Liver (tissue), 9 donors: ENCODE data around the gene URAD. TPM values are rescaled to one million over a fixed set of nuclear protein-coding genes. Genes with fewer than 3 reads are reported as not detected.

Source experiments
- DNase-seq: peaks from one replicate; pipeline ENCODE4 v3.0.0-alpha.2; 2017; ENCODE audit warnings: low spot score
- H3K27ac ChIP-seq, 2 donors: one replicate each; pipeline ENCODE4 v1.7.0; 2013; ENCODE audit warnings: inconsistent platforms in 2 of 2, low read length in 2 of 2, control low read depth in 1 of 2, low read depth in 1 of 2, mild to moderate bottlenecking in 1 of 2
- H3K27me3 ChIP-seq, 4 donors: one replicate each; pipeline versions ENCODE4 v1.6.1 to v1.7.0; 2013; ENCODE audit warnings: low read length in 3 of 4, inconsistent platforms in 1 of 4, mild to moderate bottlenecking in 1 of 4, moderate library complexity in 1 of 4; ENCODE audit not compliant: control insufficient read depth in 4 of 4, insufficient read depth in 4 of 4
- H3K36me3 ChIP-seq, 4 donors: one replicate each; pipeline versions ENCODE4 v1.6.1 to v1.7.0; 2013; ENCODE audit warnings: low read length in 3 of 4, mild to moderate bottlenecking in 3 of 4, low read depth in 1 of 4, moderate library complexity in 1 of 4; ENCODE audit not compliant: control insufficient read depth in 4 of 4, insufficient read depth in 3 of 4
- H3K4me1 ChIP-seq, 4 donors: one replicate each; pipeline versions ENCODE4 v1.6.1 to v1.7.0; 2013; ENCODE audit warnings: low read length in 3 of 4, mild to moderate bottlenecking in 3 of 4, moderate library complexity in 1 of 4; ENCODE audit not compliant: control insufficient read depth in 4 of 4, insufficient read depth in 4 of 4
- H3K4me3 ChIP-seq, 3 donors: one replicate each; pipeline versions ENCODE4 v1.6.1 to v1.7.0; 2013; ENCODE audit warnings: low read length in 3 of 3, control low read depth in 1 of 3, low read depth in 1 of 3, mild to moderate bottlenecking in 1 of 3
- H3K9ac ChIP-seq, 2 donors: one replicate each; pipeline ENCODE4 v1.7.0; 2013; ENCODE audit warnings: low read length in 2 of 2, mild to moderate bottlenecking in 2 of 2, moderate library complexity in 2 of 2, control low read depth in 1 of 2, low read depth in 1 of 2
- H3K9me3 ChIP-seq, 4 donors: one replicate each; pipeline versions ENCODE4 v1.6.1 to v1.7.0; 2013; ENCODE audit warnings: low read length in 3 of 4; ENCODE audit not compliant: control insufficient read depth in 4 of 4
- ATF3 ChIP-seq: IDR thresholded peaks from 2 replicates; pipeline ENCODE4 v1.6.1; 2016; ENCODE audit warnings: antibody characterized with exemption
- CTCF ChIP-seq: fragments of 150-350 bp; IDR thresholded peaks from 2 replicates; pipeline ENCODE4 v1.5.1; 2017; ENCODE audit warnings: improper control_type of control experiment, low read depth, low read length; ENCODE audit not compliant: missing input control
- EGR1 ChIP-seq, 2 donors: IDR thresholded peaks; 2 replicates each; pipeline ENCODE4 v1.6.1; 2016 to 2018; ENCODE audit warnings: antibody characterized with exemption in 2 of 2, low read depth in 2 of 2
- FOXA1 ChIP-seq: IDR thresholded peaks from 2 replicates; pipeline ENCODE4 v1.6.1; 2016; ENCODE audit warnings: antibody characterized with exemption
- FOXA2 ChIP-seq: IDR thresholded peaks from 2 replicates; pipeline ENCODE4 v1.6.1; 2016; ENCODE audit warnings: antibody characterized with exemption
- GABPA ChIP-seq, 2 donors: IDR thresholded peaks in 1 of 2; conservative IDR thresholded peaks in 1 of 2; 2 replicates each; pipeline ENCODE4 v1.6.1; 2016; ENCODE audit warnings: antibody characterized with exemption in 2 of 2, mild to moderate bottlenecking in 1 of 2, moderate library complexity in 1 of 2
- HNF4A ChIP-seq, 2 donors: conservative IDR thresholded peaks; 2 replicates each; pipeline ENCODE4 v1.6.1; 2016; ENCODE audit warnings: antibody characterized with exemption in 2 of 2, mild to moderate bottlenecking in 2 of 2
- HNF4G ChIP-seq: IDR thresholded peaks from 2 replicates; pipeline ENCODE4 v1.6.1; 2016; ENCODE audit warnings: antibody characterized with exemption
- JUND ChIP-seq, 2 donors: IDR thresholded peaks; 2 replicates each; pipeline ENCODE4 v1.6.1; 2016; ENCODE audit warnings: antibody characterized with exemption in 2 of 2
- NR2F2 ChIP-seq: IDR thresholded peaks from 2 replicates; pipeline ENCODE4 v1.6.1; 2016; ENCODE audit warnings: antibody characterized with exemption
- RAD21 ChIP-seq, 2 donors: IDR thresholded peaks; 2 replicates each; pipeline ENCODE4 v1.6.1; 2016; ENCODE audit warnings: antibody characterized with exemption in 2 of 2, mild to moderate bottlenecking in 2 of 2
- REST ChIP-seq: IDR thresholded peaks from 2 replicates; pipeline ENCODE4 v1.6.1; 2016; ENCODE audit warnings: antibody characterized with exemption, mild to moderate bottlenecking
- RXRA ChIP-seq, 2 donors: IDR thresholded peaks; 2 replicates each; pipeline ENCODE4 v1.6.1; 2017 to 2018; ENCODE audit warnings: antibody characterized with exemption in 2 of 2, mild to moderate bottlenecking in 1 of 2
- SP1 ChIP-seq: IDR thresholded peaks from 2 replicates; pipeline ENCODE4 v1.6.1; 2018; ENCODE audit warnings: antibody characterized with exemption, mild to moderate bottlenecking
- TAF1 ChIP-seq: conservative IDR thresholded peaks from 2 replicates; pipeline ENCODE4 v1.6.1; 2016; ENCODE audit warnings: antibody characterized with exemption, mild to moderate bottlenecking
- YY1 ChIP-seq: IDR thresholded peaks from 2 replicates; pipeline ENCODE4 v1.6.1; 2016; ENCODE audit warnings: antibody characterized with exemption, mild to moderate bottlenecking
- ZBTB33 ChIP-seq: IDR thresholded peaks from 2 replicates; pipeline ENCODE4 v1.6.1; 2016; ENCODE audit warnings: antibody characterized with exemption
- WGBS: extraction: QIAGEN DNeasy Blood & Tissue Kit; methylation state at CpG from one replicate; pipeline ENCODE4 v1.1.7; 2013; 5-methylcytosine and 5-hydroxymethylcytosine counted together
- polyA plus RNA-seq, 2 donors: library from polyadenylated mRNA; stranded (reverse) in 1 of 2; unstranded in 1 of 2; fragments of 200-250 nt in 1 of 2; fragments of >200 nt in 1 of 2; fragmentation: Nextera tagmentation in 1 of 2; extraction: Ambion mirVana in 1 of 2; gene quantifications; one replicate each; pipeline versions ENCODE4 v1.2.1 to v1.2.3, GENCODE V29; 2013 to 2015
- total RNA-seq, 2 donors: library from RNA; depleted of rRNA; stranded (reverse); fragments of >200 nt; gene quantifications; one replicate each; pipeline ENCODE4 v1.2.3, GENCODE V29; 2014
- donor health status: healthy.
- donor health status: healthy.
- donor health status: healthy.
- donor health status: healthy.
- donor health status: healthy.

URAD gene
- total and polyA plus RNA-seq, 4 donors: not detected

- TF ChIP-seq ZBTB33 (no peak), FOXA2 (no peak), EGR1 (IDR thresholded peaks at IDR 0.05; ENCODE audit: low read depth in 2 of 2) (no peak), TAF1 (no peak), RAD21 (IDR thresholded peaks at IDR 0.05) (no peak), RXRA (IDR thresholded peaks at IDR 0.05) (no peak), YY1 (no peak), GABPA (IDR thresholded peaks at IDR 0.05 in 1 of 2, conservative IDR thresholded peaks at IDR 0.05 in 1 of 2) (no peak), REST (no peak), HNF4G (no peak), ATF3 (no peak), HNF4A (conservative IDR thresholded peaks at IDR 0.05) (no peak), JUND (IDR thresholded peaks at IDR 0.05) (no peak), FOXA1 (no peak), SP1 (no peak), CTCF (no peak), NR2F2 (no peak)
- Histone ChIP-seq H3K27ac (no peak overlapping the region), H3K36me3 (no peaks in the 10 kb centered on the region), H3K4me3 (no peak overlapping the region), H3K9ac (no peak overlapping the region), H3K27me3 (peaks cover 9 to 45% (median 27%) of the 10 kb centered on the region in 4 donors), H3K4me1 (peaks cover 10 to 22% (median 15%) of the 10 kb centered on the region in 4 donors), H3K9me3 (no peaks in the 10 kb centered on the region)
- 9% methylated on average over 53 of the region's 53 CpGs for WGBS
- no peak for DNase-seq
Observed at GRCh38 chr13:27970382-27971235, 17.9 kb downstream of the URAD start.
